Endothelial cell of umbilical vein (primary cell): Measurements from ENCODE around the gene KCNN3. TPM values are rescaled to one million over a fixed set of nuclear protein-coding genes. Genes with fewer than 3 reads are reported as not detected.

Source experiments
- BruUV-seq: library from RNA; stranded (reverse); fragments of 400-500 nt; replicated peaks from 2 replicates; lab custom pipeline; 2021; lab: Mats Ljungman, UMichigan
- CTCF ChIA-PET: fragments of 300-600, 350-600 bp; sonication (Branson Sonifier 250); formaldehyde crosslinking; loops from one replicate; lab custom pipeline; 2021; ENCODE audit warnings: antibody characterized with exemption, inconsistent platforms; lab: Charles Lee
- POLR2A ChIA-PET: fragments of 300-600, 350-600 bp; sonication (Branson Sonifier 250); formaldehyde crosslinking; loops from one replicate; lab custom pipeline; 2021; ENCODE audit warnings: antibody characterized with exemption, inconsistent platforms; lab: Charles Lee
- DNase-seq: peaks from one replicate; pipeline ENCODE4 v3.0.0-alpha.2; 2011; ENCODE audit warnings: low read depth, low spot score
- FAIRE-seq: peaks from 2 replicates; lab custom pipeline; 2011; peaks lifted over from hg19 to GRCh38; lab: Jason Lieb, UNC
- H2AFZ ChIP-seq: 2 replicates; pipeline ENCODE4 v1.6.0; 2012; ENCODE audit warnings: low read depth, low read length, control low read depth, inconsistent platforms
- H3K27ac ChIP-seq: 2 replicates; pipeline ENCODE4 v1.5.1; 2011; ENCODE audit warnings: low read depth, mild to moderate bottlenecking, control low read depth, low read length, moderate library complexity; ENCODE audit not compliant: insufficient read depth
- H3K27me3 ChIP-seq, 2 experiments: 2 replicates each; pipeline versions ENCODE4 v1.6.0 to v1.6.1; 2011; ENCODE audit warnings: low read length in 2 of 2, mixed read lengths in 1 of 2; ENCODE audit not compliant: control insufficient read depth in 2 of 2, insufficient read depth in 2 of 2
- H3K36me3 ChIP-seq, 2 experiments: 2 replicates in 1 of 2; 3 replicates in 1 of 2; pipeline ENCODE4 v1.5.1; 2011; ENCODE audit warnings: low read length in 2 of 2, mild to moderate bottlenecking in 1 of 2, moderate library complexity in 1 of 2; ENCODE audit not compliant: control insufficient read depth in 2 of 2, insufficient read depth in 2 of 2; ENCODE audit errors: extremely low read depth in 1 of 2
- H3K4me1 ChIP-seq: 3 replicates; pipeline ENCODE4 v1.5.1; 2011; ENCODE audit warnings: mild to moderate bottlenecking, low read length; ENCODE audit not compliant: control insufficient read depth, insufficient read depth; ENCODE audit errors: extremely low read depth
- H3K4me2 ChIP-seq: 2 replicates; pipeline ENCODE4 v1.6.1; 2011; ENCODE audit warnings: low read length, control low read depth, mixed read lengths; ENCODE audit not compliant: insufficient read depth
- H3K4me3 ChIP-seq, 3 experiments: fragments of 200-600 bp in 1 of 3; sonication (generic), shearing (Covaris generic) in 1 of 3; replicated peaks in 1 of 3; 2 replicates each; pipeline ENCODE4 v1.5.1; 2011 to 2016; ENCODE audit warnings: control low read depth in 3 of 3, low read length in 3 of 3, mild to moderate bottlenecking in 2 of 3, inconsistent platforms in 1 of 3, low read depth in 1 of 3, moderate library complexity in 1 of 3; ENCODE audit not compliant: insufficient read depth in 1 of 3
- H3K79me2 ChIP-seq: 2 replicates; pipeline ENCODE4 v1.6.0; 2012; ENCODE audit warnings: low read length, inconsistent platforms; ENCODE audit not compliant: control insufficient read depth, insufficient read depth
- H3K9ac ChIP-seq: replicated peaks from 2 replicates; pipeline ENCODE3; 2011; ENCODE audit warnings: low read length, control low read depth; ENCODE audit not compliant: insufficient read depth; ENCODE audit errors: extremely low read depth
- H3K9me1 ChIP-seq: replicated peaks from 3 replicates; pipeline ENCODE4 v1.6.0; 2011; ENCODE audit warnings: mild to moderate bottlenecking, low read length; ENCODE audit not compliant: control insufficient read depth, insufficient read depth; ENCODE audit errors: extremely low read depth
- H3K9me3 ChIP-seq: replicated peaks from 2 replicates; pipeline ENCODE4 v1.5.1; 2012; ENCODE audit warnings: low read length, inconsistent platforms; ENCODE audit not compliant: control insufficient read depth, insufficient read depth
- H4K20me1 ChIP-seq: replicated peaks from 2 replicates; pipeline ENCODE3; 2011; ENCODE audit warnings: mild to moderate bottlenecking, low read length; ENCODE audit not compliant: control insufficient read depth, insufficient read depth; ENCODE audit errors: extremely low read depth
- JUN ChIP-seq: IDR thresholded peaks from 2 replicates; pipeline ENCODE4 v1.6.1; 2011; ENCODE audit warnings: borderline replicate concordance, low read depth; ENCODE audit not compliant: insufficient read length, insufficient read depth
- MYC ChIP-seq: IDR thresholded peaks from one replicate; pipeline ENCODE4 v1.6.1; 2011; ENCODE audit warnings: mild to moderate bottlenecking, low read depth, low read length
- POLR2A ChIP-seq: IDR thresholded peaks from 2 replicates; pipeline ENCODE4 v1.6.1; 2012; ENCODE audit warnings: low read depth, mild to moderate bottlenecking, control low read depth, low read length
- POLR2AphosphoS5 ChIP-seq: IDR thresholded peaks from 2 replicates; pipeline ENCODE4 v1.6.1; 2012; ENCODE audit warnings: low read depth, mild to moderate bottlenecking, control low read depth, low read length, moderate library complexity; ENCODE audit not compliant: insufficient read depth
- dilution Hi-C: fragments of 300-500 bp; cut with MboI; formaldehyde crosslinking; loops from one replicate; pipeline ENCODE4 v1.15.0; 2019; ENCODE audit warnings: low sequenced_read_pairs; ENCODE audit not compliant: extremely low pct_ligation_motif_present
- intact Hi-C: fragments of 100-400 bp; cut with micrococcal nuclease; formaldehyde crosslinking; loops from one replicate; pipeline ENCODE4 v1.10.0; 2022
- polyA plus RNA-seq, 4 experiments: library from polyadenylated mRNA; depleted of rRNA in 3 of 4; stranded (reverse) in 3 of 4; unstranded in 1 of 4; fragments of >200 nt; gene quantifications; 2 replicates each; pipeline versions ENCODE4 v1.2.1 to v1.2.3, GENCODE V29; 2011 to 2012; ENCODE audit warnings: missing spikeins in 1 of 4
- total RNA-seq: library from RNA; stranded (reverse); gene quantifications from 2 replicates; pipeline ENCODE4 v1.2.3, GENCODE V29; 2021
- TF ChIP-seq, protein P1 (sequence below), 2 donors: IDR thresholded peaks; 1 replicate in 1 of 2; 2 replicates in 1 of 2; pipeline ENCODE4 v1.5.1; 2011; ENCODE audit warnings: low read length in 2 of 2, mild to moderate bottlenecking in 2 of 2, moderate library complexity in 2 of 2, control low read depth in 1 of 2, inconsistent platforms in 1 of 2, low read depth in 1 of 2; ENCODE audit not compliant: insufficient read depth in 1 of 2; ENCODE audit errors: extremely low read depth in 1 of 2
- TF ChIP-seq, protein P2 (sequence below): IDR thresholded peaks from 2 replicates; pipeline ENCODE4 v1.6.1; 2011; ENCODE audit not compliant: insufficient read depth, insufficient read length

Gene KCNN3
- total and polyA plus RNA-seq, 2 donors (not counting 3 experiments of a cell fraction or from before 2014, with no cell fraction given), result 0.91 to 1.1 TPM

DNA sequence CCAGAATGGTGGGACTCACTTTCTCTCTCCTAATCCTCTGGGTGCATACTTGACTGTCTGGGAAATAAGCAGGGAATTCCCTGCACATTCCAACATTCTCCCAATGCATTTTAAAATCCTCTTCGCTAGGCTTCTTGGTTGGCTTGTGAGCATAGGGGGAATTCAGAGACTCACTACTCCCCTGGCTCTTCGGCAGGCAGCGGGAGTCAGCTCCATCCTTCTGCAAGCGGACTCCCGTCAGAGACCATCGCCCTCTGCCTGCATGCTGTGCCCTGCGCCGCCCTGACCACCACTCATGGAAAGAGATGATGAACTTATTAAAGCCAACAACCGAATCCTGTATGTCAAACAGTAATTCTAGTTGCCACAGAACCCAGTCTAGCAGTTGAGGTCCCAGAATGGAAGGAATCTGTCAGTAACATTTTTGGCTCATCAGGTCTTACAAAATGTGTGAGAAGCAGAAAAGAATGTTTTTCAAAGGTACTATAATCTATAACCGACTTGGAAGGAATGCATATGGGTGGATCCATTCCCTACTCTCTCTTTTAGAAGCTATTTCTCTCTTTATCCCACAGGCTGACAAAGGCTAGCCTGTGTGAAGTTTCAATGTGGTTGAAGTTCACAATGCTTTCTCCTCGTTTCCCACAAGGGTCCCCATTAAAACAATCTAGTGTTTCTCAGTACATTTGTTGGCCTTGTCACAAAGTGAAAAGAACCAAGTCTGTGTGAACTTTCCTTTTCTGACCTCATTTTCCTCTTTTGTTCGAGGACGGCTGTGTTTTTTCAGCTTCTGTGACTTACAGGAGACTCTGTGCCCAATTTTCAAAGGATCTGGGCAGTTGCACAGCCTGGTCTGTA lies 143.0 kb downstream of the KCNN3 start:
- H2AFZ ChIP-seq, result peak overlapping the region; percentile 5
- no peaks in the 10 kb centered on the region for H3K27me3 ChIP-seq
- H4K20me1 ChIP-seq, result no peaks in the 10 kb centered on the region
- peaks cover 41% of the 10 kb centered on the region for H3K4me1 ChIP-seq
- BruUV-seq, result no TSS peak
- H3K9ac ChIP-seq, result no peak overlapping the region
- POLR2A ChIA-PET, result interaction anchor here (0.5 kb wide), 1 partner anchor 593 kb away, joined by 9 read pairs; no protein-coding TSS in a partner anchor
- H3K9me1 ChIP-seq, result no peaks in the 10 kb centered on the region
- dilution Hi-C loops (no loop called here), intact Hi-C loops (no loop called here)
- CTCF ChIA-PET, result no interaction called here
- DNase-seq (no peak), FAIRE-seq (no peak)
- no peaks in the 10 kb centered on the region for H3K36me3 ChIP-seq
- H3K27ac ChIP-seq, result no peak overlapping the region
- H3K4me2 ChIP-seq, result no peak overlapping the region
- H3K79me2 ChIP-seq, result no peaks in the 10 kb centered on the region
- no peak overlapping the region for H3K4me3 ChIP-seq
- TF ChIP-seq MYC, result no peak
- TF ChIP-seq, protein P1, sequence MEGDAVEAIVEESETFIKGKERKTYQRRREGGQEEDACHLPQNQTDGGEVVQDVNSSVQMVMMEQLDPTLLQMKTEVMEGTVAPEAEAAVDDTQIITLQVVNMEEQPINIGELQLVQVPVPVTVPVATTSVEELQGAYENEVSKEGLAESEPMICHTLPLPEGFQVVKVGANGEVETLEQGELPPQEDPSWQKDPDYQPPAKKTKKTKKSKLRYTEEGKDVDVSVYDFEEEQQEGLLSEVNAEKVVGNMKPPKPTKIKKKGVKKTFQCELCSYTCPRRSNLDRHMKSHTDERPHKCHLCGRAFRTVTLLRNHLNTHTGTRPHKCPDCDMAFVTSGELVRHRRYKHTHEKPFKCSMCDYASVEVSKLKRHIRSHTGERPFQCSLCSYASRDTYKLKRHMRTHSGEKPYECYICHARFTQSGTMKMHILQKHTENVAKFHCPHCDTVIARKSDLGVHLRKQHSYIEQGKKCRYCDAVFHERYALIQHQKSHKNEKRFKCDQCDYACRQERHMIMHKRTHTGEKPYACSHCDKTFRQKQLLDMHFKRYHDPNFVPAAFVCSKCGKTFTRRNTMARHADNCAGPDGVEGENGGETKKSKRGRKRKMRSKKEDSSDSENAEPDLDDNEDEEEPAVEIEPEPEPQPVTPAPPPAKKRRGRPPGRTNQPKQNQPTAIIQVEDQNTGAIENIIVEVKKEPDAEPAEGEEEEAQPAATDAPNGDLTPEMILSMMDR (IDR thresholded peaks at IDR 0.05; ENCODE audit: extremely low read depth in 1 of 2, insufficient read depth in 1 of 2, low read depth in 1 of 2, low read length in 2 of 2), result no peak
- TF ChIP-seq, protein P2, sequence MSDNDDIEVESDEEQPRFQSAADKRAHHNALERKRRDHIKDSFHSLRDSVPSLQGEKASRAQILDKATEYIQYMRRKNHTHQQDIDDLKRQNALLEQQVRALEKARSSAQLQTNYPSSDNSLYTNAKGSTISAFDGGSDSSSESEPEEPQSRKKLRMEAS, result no peak
- TF ChIP-seq JUN, result no peak
- TF ChIP-seq POLR2A, result no peak
- no peak for TF ChIP-seq POLR2AphosphoS5
- no peaks in the 10 kb centered on the region for H3K9me3 ChIP-seq
